H9 (cell line): Measurements from ENCODE around the gene FRRS1. TPM values are rescaled to one million over a fixed set of nuclear protein-coding genes. Genes with fewer than 3 reads are reported as not detected.
A peak's percentile ranks its signal among the peaks of the same experiment; 100 is the strongest.

Source experiments
- DNase-seq: peaks from one replicate; pipeline ENCODE4 v3.0.0-alpha.2; 2017
- H2AFZ ChIP-seq: one replicate; pipeline ENCODE4 v1.6.1; 2013; ENCODE audit warnings: mild to moderate bottlenecking, low read length, control low read depth, moderate library complexity
- H2AK5ac ChIP-seq: 2 replicates; pipeline ENCODE4 v1.6.1; 2013; ENCODE audit warnings: low read length, control low read depth, mixed read lengths; ENCODE audit not compliant: insufficient read length
- H2BK120ac ChIP-seq: one replicate; pipeline ENCODE4 v1.6.1; 2013; ENCODE audit warnings: low read depth, mild to moderate bottlenecking, low read length, control low read depth, inconsistent platforms; ENCODE audit not compliant: poor library complexity, severe bottlenecking
- H2BK12ac ChIP-seq: 2 replicates; pipeline ENCODE4 v1.6.1; 2013; ENCODE audit warnings: low read length, control low read depth, mixed read lengths, low read depth; ENCODE audit not compliant: insufficient read length
- H2BK15ac ChIP-seq: 2 replicates; pipeline ENCODE4 v1.6.1; 2013; ENCODE audit warnings: low read depth, low read length, control low read depth
- H2BK20ac ChIP-seq: one replicate; pipeline ENCODE4 v1.6.1; 2013; ENCODE audit warnings: low read depth, mild to moderate bottlenecking, low read length, control low read depth, inconsistent platforms; ENCODE audit not compliant: poor library complexity, severe bottlenecking
- H2BK5ac ChIP-seq: 2 replicates; pipeline ENCODE4 v1.6.1; 2013; ENCODE audit warnings: low read length, control low read depth, mixed read lengths; ENCODE audit not compliant: insufficient read length
- H3K14ac ChIP-seq: 2 replicates; pipeline ENCODE4 v1.6.1; 2013; ENCODE audit warnings: low read length, control low read depth; ENCODE audit not compliant: insufficient read depth
- H3K18ac ChIP-seq: 2 replicates; pipeline ENCODE4 v1.6.1; 2013; ENCODE audit warnings: low read depth, mild to moderate bottlenecking, mixed read lengths, low read length, control low read depth; ENCODE audit not compliant: insufficient read length
- H3K23ac ChIP-seq: 2 replicates; pipeline ENCODE4 v1.6.1; 2013; ENCODE audit warnings: low read length, control low read depth, mixed read lengths, low read depth; ENCODE audit not compliant: insufficient read length
- H3K23me2 ChIP-seq: 2 replicates; pipeline ENCODE4 v1.6.1; 2013; ENCODE audit warnings: low read depth, mild to moderate bottlenecking, mixed read lengths, low read length, control low read depth; ENCODE audit not compliant: insufficient read length, poor library complexity, severe bottlenecking
- H3K27ac ChIP-seq: 2 replicates; pipeline ENCODE4 v1.5.1; 2013; ENCODE audit warnings: low read length, control low read depth, mixed read lengths, low read depth; ENCODE audit not compliant: insufficient read length
- H3K27me3 ChIP-seq: 2 replicates; pipeline ENCODE4 v1.6.1; 2013; ENCODE audit warnings: low read length, control low read depth, inconsistent platforms; ENCODE audit not compliant: insufficient read depth
- H3K4ac ChIP-seq: 2 replicates; pipeline ENCODE4 v1.6.1; 2013; ENCODE audit warnings: low read depth, mild to moderate bottlenecking, control low read depth, inconsistent platforms, low read length, moderate library complexity
- H3K4me1 ChIP-seq: 2 replicates; pipeline ENCODE4 v1.6.1; 2013; ENCODE audit warnings: low read length, control low read depth, inconsistent platforms; ENCODE audit not compliant: insufficient read depth
- H3K4me2 ChIP-seq: 2 replicates; pipeline ENCODE4 v1.6.1; 2013; ENCODE audit warnings: low read length, control low read depth, mixed read lengths; ENCODE audit not compliant: insufficient read length, insufficient read depth
- H3K56ac ChIP-seq: 2 replicates; pipeline ENCODE4 v1.6.1; 2013; ENCODE audit warnings: low read depth, mild to moderate bottlenecking, mixed read lengths, low read length, control low read depth; ENCODE audit not compliant: insufficient read length
- H3K79me1 ChIP-seq: 2 replicates; pipeline ENCODE4 v1.6.1; 2013; ENCODE audit warnings: low read depth, mild to moderate bottlenecking, moderate library complexity, low read length, control low read depth, inconsistent platforms; ENCODE audit not compliant: insufficient read depth, poor library complexity, severe bottlenecking
- H3K79me2 ChIP-seq: 2 replicates; pipeline ENCODE4 v1.6.1; 2013; ENCODE audit warnings: low read length, control low read depth, inconsistent platforms; ENCODE audit not compliant: insufficient read depth
- H3K9ac ChIP-seq: 2 replicates; pipeline ENCODE4 v1.6.1; 2013; ENCODE audit warnings: low read length, control low read depth, mixed read lengths; ENCODE audit not compliant: insufficient read length; ENCODE audit errors: extremely low read depth
- H3K9me3 ChIP-seq: one replicate; pipeline ENCODE4 v1.6.1; 2013; ENCODE audit warnings: low read depth, low read length, inconsistent platforms; ENCODE audit not compliant: control insufficient read depth
- H3T11ph ChIP-seq: one replicate; pipeline ENCODE4 v1.6.1; 2013; ENCODE audit warnings: mild to moderate bottlenecking, low read length, control low read depth, inconsistent platforms
- H4K20me1 ChIP-seq: one replicate; pipeline ENCODE4 v1.6.1; 2013; ENCODE audit not compliant: control insufficient read depth, insufficient read length, insufficient read depth
- H4K5ac ChIP-seq: 2 replicates; pipeline ENCODE4 v1.6.1; 2013; ENCODE audit warnings: low read depth, mild to moderate bottlenecking, mixed read lengths, low read length, control low read depth; ENCODE audit not compliant: insufficient read length
- H4K8ac ChIP-seq: replicated peaks from 2 replicates; pipeline ENCODE4 v1.6.1; 2013; ENCODE audit warnings: low read length, control low read depth, mixed read lengths, low read depth; ENCODE audit not compliant: insufficient read length
- H4K91ac ChIP-seq: 2 replicates; pipeline ENCODE4 v1.6.1; 2013; ENCODE audit warnings: low read depth, mild to moderate bottlenecking, moderate library complexity, mixed read lengths, low read length, control low read depth; ENCODE audit not compliant: insufficient read length
- H3K27ac Mint-ChIP-seq, 3 experiments: 2 replicates in 2 of 3; 3 replicates in 1 of 3; pipeline ENCODE4 v1.8.0; 2020 to 2021; ENCODE audit warnings: mixed read lengths in 3 of 3, mild to moderate bottlenecking in 1 of 3, moderate library complexity in 1 of 3
- H3K27me3 Mint-ChIP-seq: 2 replicates; pipeline ENCODE4 v1.8.0; 2021; ENCODE audit warnings: low read depth, mild to moderate bottlenecking, moderate library complexity, mixed read lengths
- H3K36me3 Mint-ChIP-seq, 3 experiments: 2 replicates in 2 of 3; 3 replicates in 1 of 3; pipeline ENCODE4 v1.8.0; 2020 to 2021; ENCODE audit warnings: low read depth in 3 of 3, mixed read lengths in 3 of 3; ENCODE audit not compliant: insufficient read depth in 1 of 3
- H3K4me1 Mint-ChIP-seq, 2 experiments: 2 replicates each; pipeline ENCODE4 v1.8.0; 2020; ENCODE audit warnings: mixed read lengths in 2 of 2
- H3K4me3 Mint-ChIP-seq, 2 experiments: 2 replicates in 1 of 2; 3 replicates in 1 of 2; pipeline ENCODE4 v1.8.0; 2020 to 2021; ENCODE audit warnings: mild to moderate bottlenecking in 2 of 2, mixed read lengths in 2 of 2, moderate library complexity in 1 of 2
- H3K9me3 Mint-ChIP-seq, 2 experiments: 2 replicates in 1 of 2; 3 replicates in 1 of 2; pipeline ENCODE4 v1.8.0; 2020; ENCODE audit warnings: mild to moderate bottlenecking in 2 of 2, mixed read lengths in 2 of 2, moderate library complexity in 1 of 2
- CTCF ChIP-seq: fragments of 200-600 bp; sonication (generic); conservative IDR thresholded peaks from 3 replicates; pipeline ENCODE4 v1.8.0; 2021; ENCODE audit warnings: antibody characterized with exemption, mild to moderate bottlenecking
- WGBS: extraction: QIAGEN DNeasy Blood & Tissue Kit; methylation state at CpG from one replicate; pipeline ENCODE4 v1.1.7; 2013; ENCODE audit warnings: missing lambda C conversion rate, low lambda C conversion rate, mixed read lengths; ENCODE audit not compliant: insufficient read length; ENCODE audit errors: extremely low coverage; 5-methylcytosine and 5-hydroxymethylcytosine counted together
- total RNA-seq: library from RNA; stranded (reverse); gene quantifications from 2 replicates; pipeline ENCODE4 v1.2.1, GENCODE V29; 2021

Gene FRRS1
- total RNA-seq, 1 experiment from 2014 or later, result 5.6 TPM

GRCh38 chr1:99726818-99727217 is 39.6 kb downstream of the FRRS1 start:
- no CpG with 5 or more reads among the region's 2 CpGs for WGBS
- H3K27ac ChIP-seq, result no peak overlapping the region
- H2BK20ac ChIP-seq, result no peak overlapping the region
- Mint-ChIP-seq H3K9me3 (no peaks in the 10 kb centered on the region), H3K4me1 (peaks cover 21 to 24% of the 10 kb centered on the region in 2 experiments), H3K36me3 (no peaks in the 10 kb centered on the region), H3K27me3 (no peaks in the 10 kb centered on the region), H3K27ac (peak overlapping the region in 1 of 3 experiments; percentile 76; a peak in 1 of 7 replicates), H3K4me3 (no peak overlapping the region)
- no peak overlapping the region for H4K91ac ChIP-seq
- no peak overlapping the region for H3K9ac ChIP-seq
- no peak overlapping the region for H3K23ac ChIP-seq
- no peaks in the 10 kb centered on the region for H3K79me2 ChIP-seq
- no peak overlapping the region for H3T11ph ChIP-seq
- no peaks in the 10 kb centered on the region for H3K9me3 ChIP-seq
- H3K79me1 ChIP-seq, result no peaks in the 10 kb centered on the region
- DNase-seq, result no peak
- H3K23me2 ChIP-seq, result no peaks in the 10 kb centered on the region
- H3K4ac ChIP-seq, result no peak overlapping the region
- H4K5ac ChIP-seq, result no peak overlapping the region
- H2BK5ac ChIP-seq, result no peak overlapping the region
- no peak overlapping the region for H3K4me2 ChIP-seq
- no peak overlapping the region for H2BK15ac ChIP-seq
- no peak overlapping the region for H2BK120ac ChIP-seq
- no peak overlapping the region for H2AFZ ChIP-seq
- no peak overlapping the region for H3K56ac ChIP-seq
- H3K18ac ChIP-seq, result no peak overlapping the region
- H3K4me1 ChIP-seq, result peaks cover 2% of the 10 kb centered on the region; the same call in 1 of the 2 replicates
- no peak for TF ChIP-seq CTCF
- H3K27me3 ChIP-seq, result no peaks in the 10 kb centered on the region
- no peak overlapping the region for H3K14ac ChIP-seq
- H2AK5ac ChIP-seq, result no peak overlapping the region
- H4K20me1 ChIP-seq, result no peaks in the 10 kb centered on the region
- H2BK12ac ChIP-seq, result no peak overlapping the region
- no peak overlapping the region for H4K8ac ChIP-seq
